ENCODE data around the gene INO80D.

DNA sequence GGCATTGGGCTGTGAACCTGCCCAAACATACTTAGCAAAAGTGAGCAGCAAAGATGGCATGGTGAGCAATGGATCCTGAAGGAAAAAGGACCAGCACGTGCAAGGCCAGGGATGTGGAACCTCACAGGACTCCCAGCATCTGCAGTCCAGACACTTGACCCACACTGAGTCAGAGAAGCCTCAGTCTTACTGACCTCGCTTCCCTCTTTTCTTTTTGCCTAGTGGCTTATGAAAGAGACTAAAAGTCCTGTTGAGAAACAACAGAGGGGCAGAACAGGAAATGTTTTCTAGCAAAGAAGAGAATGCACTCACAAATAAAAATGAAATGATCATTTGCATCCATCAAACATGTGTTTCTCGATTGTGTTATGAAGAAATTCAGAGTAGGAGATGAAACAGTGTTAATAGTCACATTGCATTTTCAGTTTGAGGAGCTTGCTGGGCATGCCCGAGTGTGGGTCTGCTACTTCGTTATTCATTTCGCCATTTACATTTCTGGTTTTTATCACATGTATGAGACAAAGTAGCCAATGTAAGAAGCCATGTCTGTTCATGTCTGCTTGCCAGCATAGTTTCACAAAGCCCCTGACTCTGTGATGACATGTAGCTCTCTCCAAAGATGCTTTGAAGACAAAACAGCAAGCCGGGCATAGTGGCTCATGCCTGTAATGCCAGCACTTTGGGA is 118.4 kb downstream of the INO80D start:
- TF ChIP-seq, protein P1, sequence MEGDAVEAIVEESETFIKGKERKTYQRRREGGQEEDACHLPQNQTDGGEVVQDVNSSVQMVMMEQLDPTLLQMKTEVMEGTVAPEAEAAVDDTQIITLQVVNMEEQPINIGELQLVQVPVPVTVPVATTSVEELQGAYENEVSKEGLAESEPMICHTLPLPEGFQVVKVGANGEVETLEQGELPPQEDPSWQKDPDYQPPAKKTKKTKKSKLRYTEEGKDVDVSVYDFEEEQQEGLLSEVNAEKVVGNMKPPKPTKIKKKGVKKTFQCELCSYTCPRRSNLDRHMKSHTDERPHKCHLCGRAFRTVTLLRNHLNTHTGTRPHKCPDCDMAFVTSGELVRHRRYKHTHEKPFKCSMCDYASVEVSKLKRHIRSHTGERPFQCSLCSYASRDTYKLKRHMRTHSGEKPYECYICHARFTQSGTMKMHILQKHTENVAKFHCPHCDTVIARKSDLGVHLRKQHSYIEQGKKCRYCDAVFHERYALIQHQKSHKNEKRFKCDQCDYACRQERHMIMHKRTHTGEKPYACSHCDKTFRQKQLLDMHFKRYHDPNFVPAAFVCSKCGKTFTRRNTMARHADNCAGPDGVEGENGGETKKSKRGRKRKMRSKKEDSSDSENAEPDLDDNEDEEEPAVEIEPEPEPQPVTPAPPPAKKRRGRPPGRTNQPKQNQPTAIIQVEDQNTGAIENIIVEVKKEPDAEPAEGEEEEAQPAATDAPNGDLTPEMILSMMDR (IDR thresholded peaks at IDR 0.05): no peak
- no peak for TF ChIP-seq ZFX (IDR thresholded peaks at IDR 0.05; ENCODE audit: borderline replicate concordance)
